H9 (cell line): ENCODE measurements around the gene SATB1. TPM values are rescaled to one million over a fixed set of nuclear protein-coding genes. Genes with fewer than 3 reads are reported as not detected.

Experiments
- DNase-seq: peaks from one replicate; pipeline ENCODE4 v3.0.0-alpha.2; 2017
- H2AFZ ChIP-seq: one replicate; pipeline ENCODE4 v1.6.1; 2013; ENCODE audit warnings: mild to moderate bottlenecking, low read length, control low read depth, moderate library complexity
- H2AK5ac ChIP-seq: 2 replicates; pipeline ENCODE4 v1.6.1; 2013; ENCODE audit warnings: low read length, control low read depth, mixed read lengths; ENCODE audit not compliant: insufficient read length
- H2BK120ac ChIP-seq: one replicate; pipeline ENCODE4 v1.6.1; 2013; ENCODE audit warnings: low read depth, mild to moderate bottlenecking, low read length, control low read depth, inconsistent platforms; ENCODE audit not compliant: poor library complexity, severe bottlenecking
- H2BK12ac ChIP-seq: 2 replicates; pipeline ENCODE4 v1.6.1; 2013; ENCODE audit warnings: low read length, control low read depth, mixed read lengths, low read depth; ENCODE audit not compliant: insufficient read length
- H2BK15ac ChIP-seq: 2 replicates; pipeline ENCODE4 v1.6.1; 2013; ENCODE audit warnings: low read depth, low read length, control low read depth
- H2BK20ac ChIP-seq: one replicate; pipeline ENCODE4 v1.6.1; 2013; ENCODE audit warnings: low read depth, mild to moderate bottlenecking, low read length, control low read depth, inconsistent platforms; ENCODE audit not compliant: poor library complexity, severe bottlenecking
- H2BK5ac ChIP-seq: 2 replicates; pipeline ENCODE4 v1.6.1; 2013; ENCODE audit warnings: low read length, control low read depth, mixed read lengths; ENCODE audit not compliant: insufficient read length
- H3K14ac ChIP-seq: 2 replicates; pipeline ENCODE4 v1.6.1; 2013; ENCODE audit warnings: low read length, control low read depth; ENCODE audit not compliant: insufficient read depth
- H3K18ac ChIP-seq: 2 replicates; pipeline ENCODE4 v1.6.1; 2013; ENCODE audit warnings: low read depth, mild to moderate bottlenecking, mixed read lengths, low read length, control low read depth; ENCODE audit not compliant: insufficient read length
- H3K23ac ChIP-seq: 2 replicates; pipeline ENCODE4 v1.6.1; 2013; ENCODE audit warnings: low read length, control low read depth, mixed read lengths, low read depth; ENCODE audit not compliant: insufficient read length
- H3K23me2 ChIP-seq: 2 replicates; pipeline ENCODE4 v1.6.1; 2013; ENCODE audit warnings: low read depth, mild to moderate bottlenecking, mixed read lengths, low read length, control low read depth; ENCODE audit not compliant: insufficient read length, poor library complexity, severe bottlenecking
- H3K27ac ChIP-seq: 2 replicates; pipeline ENCODE4 v1.5.1; 2013; ENCODE audit warnings: low read length, control low read depth, mixed read lengths, low read depth; ENCODE audit not compliant: insufficient read length
- H3K27me3 ChIP-seq: 2 replicates; pipeline ENCODE4 v1.6.1; 2013; ENCODE audit warnings: low read length, control low read depth, inconsistent platforms; ENCODE audit not compliant: insufficient read depth
- H3K4ac ChIP-seq: 2 replicates; pipeline ENCODE4 v1.6.1; 2013; ENCODE audit warnings: low read depth, mild to moderate bottlenecking, control low read depth, inconsistent platforms, low read length, moderate library complexity
- H3K4me1 ChIP-seq: 2 replicates; pipeline ENCODE4 v1.6.1; 2013; ENCODE audit warnings: low read length, control low read depth, inconsistent platforms; ENCODE audit not compliant: insufficient read depth
- H3K4me2 ChIP-seq: 2 replicates; pipeline ENCODE4 v1.6.1; 2013; ENCODE audit warnings: low read length, control low read depth, mixed read lengths; ENCODE audit not compliant: insufficient read length, insufficient read depth
- H3K56ac ChIP-seq: 2 replicates; pipeline ENCODE4 v1.6.1; 2013; ENCODE audit warnings: low read depth, mild to moderate bottlenecking, mixed read lengths, low read length, control low read depth; ENCODE audit not compliant: insufficient read length
- H3K79me1 ChIP-seq: 2 replicates; pipeline ENCODE4 v1.6.1; 2013; ENCODE audit warnings: low read depth, mild to moderate bottlenecking, moderate library complexity, low read length, control low read depth, inconsistent platforms; ENCODE audit not compliant: insufficient read depth, poor library complexity, severe bottlenecking
- H3K79me2 ChIP-seq: 2 replicates; pipeline ENCODE4 v1.6.1; 2013; ENCODE audit warnings: low read length, control low read depth, inconsistent platforms; ENCODE audit not compliant: insufficient read depth
- H3K9ac ChIP-seq: 2 replicates; pipeline ENCODE4 v1.6.1; 2013; ENCODE audit warnings: low read length, control low read depth, mixed read lengths; ENCODE audit not compliant: insufficient read length; ENCODE audit errors: extremely low read depth
- H3K9me3 ChIP-seq: one replicate; pipeline ENCODE4 v1.6.1; 2013; ENCODE audit warnings: low read depth, low read length, inconsistent platforms; ENCODE audit not compliant: control insufficient read depth
- H3T11ph ChIP-seq: one replicate; pipeline ENCODE4 v1.6.1; 2013; ENCODE audit warnings: mild to moderate bottlenecking, low read length, control low read depth, inconsistent platforms
- H4K20me1 ChIP-seq: one replicate; pipeline ENCODE4 v1.6.1; 2013; ENCODE audit not compliant: control insufficient read depth, insufficient read length, insufficient read depth
- H4K5ac ChIP-seq: 2 replicates; pipeline ENCODE4 v1.6.1; 2013; ENCODE audit warnings: low read depth, mild to moderate bottlenecking, mixed read lengths, low read length, control low read depth; ENCODE audit not compliant: insufficient read length
- H4K8ac ChIP-seq: replicated peaks from 2 replicates; pipeline ENCODE4 v1.6.1; 2013; ENCODE audit warnings: low read length, control low read depth, mixed read lengths, low read depth; ENCODE audit not compliant: insufficient read length
- H4K91ac ChIP-seq: 2 replicates; pipeline ENCODE4 v1.6.1; 2013; ENCODE audit warnings: low read depth, mild to moderate bottlenecking, moderate library complexity, mixed read lengths, low read length, control low read depth; ENCODE audit not compliant: insufficient read length
- H3K27ac Mint-ChIP-seq, 3 experiments: 2 replicates in 2 of 3; 3 replicates in 1 of 3; pipeline ENCODE4 v1.8.0; 2020 to 2021; ENCODE audit warnings: mixed read lengths in 3 of 3, mild to moderate bottlenecking in 1 of 3, moderate library complexity in 1 of 3
- H3K27me3 Mint-ChIP-seq: 2 replicates; pipeline ENCODE4 v1.8.0; 2021; ENCODE audit warnings: low read depth, mild to moderate bottlenecking, moderate library complexity, mixed read lengths
- H3K36me3 Mint-ChIP-seq, 3 experiments: 2 replicates in 2 of 3; 3 replicates in 1 of 3; pipeline ENCODE4 v1.8.0; 2020 to 2021; ENCODE audit warnings: low read depth in 3 of 3, mixed read lengths in 3 of 3; ENCODE audit not compliant: insufficient read depth in 1 of 3
- H3K4me1 Mint-ChIP-seq, 2 experiments: 2 replicates each; pipeline ENCODE4 v1.8.0; 2020; ENCODE audit warnings: mixed read lengths in 2 of 2
- H3K4me3 Mint-ChIP-seq, 2 experiments: 2 replicates in 1 of 2; 3 replicates in 1 of 2; pipeline ENCODE4 v1.8.0; 2020 to 2021; ENCODE audit warnings: mild to moderate bottlenecking in 2 of 2, mixed read lengths in 2 of 2, moderate library complexity in 1 of 2
- H3K9me3 Mint-ChIP-seq, 2 experiments: 2 replicates in 1 of 2; 3 replicates in 1 of 2; pipeline ENCODE4 v1.8.0; 2020; ENCODE audit warnings: mild to moderate bottlenecking in 2 of 2, mixed read lengths in 2 of 2, moderate library complexity in 1 of 2
- WGBS: extraction: QIAGEN DNeasy Blood & Tissue Kit; methylation state at CpG from one replicate; pipeline ENCODE4 v1.1.7; 2013; ENCODE audit warnings: missing lambda C conversion rate, low lambda C conversion rate, mixed read lengths; ENCODE audit not compliant: insufficient read length; ENCODE audit errors: extremely low coverage; 5-methylcytosine and 5-hydroxymethylcytosine counted together
- total RNA-seq: library from RNA; stranded (reverse); gene quantifications from 2 replicates; pipeline ENCODE4 v1.2.1, GENCODE V29; 2021
- TF ChIP-seq, protein P1 (sequence below): fragments of 200-600 bp; sonication (generic); conservative IDR thresholded peaks from 3 replicates; pipeline ENCODE4 v1.8.0; 2021; ENCODE audit warnings: antibody characterized with exemption, mild to moderate bottlenecking

Gene SATB1
- total RNA-seq, 1 experiment from 2014 or later: 30.7 TPM

- Histone ChIP-seq H2BK20ac (no peak overlapping the region), H3K18ac (no peak overlapping the region), H3K27ac (no peak overlapping the region), H2BK12ac (no peak overlapping the region), H3K27me3 (no peaks in the 10 kb centered on the region), H3K4ac (no peak overlapping the region), H3K9me3 (no peaks in the 10 kb centered on the region), H3T11ph (no peak overlapping the region), H4K20me1 (no peaks in the 10 kb centered on the region), H2BK120ac (no peak overlapping the region), H3K23me2 (no peaks in the 10 kb centered on the region), H3K14ac (no peak overlapping the region), H3K56ac (no peak overlapping the region), H3K79me1 (no peaks in the 10 kb centered on the region), H4K5ac (no peak overlapping the region), H3K23ac (no peak overlapping the region), H3K4me2 (no peak overlapping the region), H3K4me1 (no peaks in the 10 kb centered on the region; the same call in 1 of the 2 replicates), H4K91ac (no peak overlapping the region), H2AFZ (no peak overlapping the region), H4K8ac (no peak overlapping the region), H3K79me2 (no peaks in the 10 kb centered on the region), H2BK15ac (no peak overlapping the region), H2BK5ac (no peak overlapping the region), H3K9ac (no peak overlapping the region), H2AK5ac (no peak overlapping the region)
- Mint-ChIP-seq H3K27me3 (no peaks in the 10 kb centered on the region), H3K4me3 (no peak overlapping the region), H3K36me3 (no peaks in the 10 kb centered on the region), H3K9me3 (no peaks in the 10 kb centered on the region; a peak in 1 of 5 replicates), H3K27ac (no peak overlapping the region), H3K4me1 (peaks cover 7 to 13% of the 10 kb centered on the region in 2 experiments)
- DNase-seq: no peak
- TF ChIP-seq, protein P1, sequence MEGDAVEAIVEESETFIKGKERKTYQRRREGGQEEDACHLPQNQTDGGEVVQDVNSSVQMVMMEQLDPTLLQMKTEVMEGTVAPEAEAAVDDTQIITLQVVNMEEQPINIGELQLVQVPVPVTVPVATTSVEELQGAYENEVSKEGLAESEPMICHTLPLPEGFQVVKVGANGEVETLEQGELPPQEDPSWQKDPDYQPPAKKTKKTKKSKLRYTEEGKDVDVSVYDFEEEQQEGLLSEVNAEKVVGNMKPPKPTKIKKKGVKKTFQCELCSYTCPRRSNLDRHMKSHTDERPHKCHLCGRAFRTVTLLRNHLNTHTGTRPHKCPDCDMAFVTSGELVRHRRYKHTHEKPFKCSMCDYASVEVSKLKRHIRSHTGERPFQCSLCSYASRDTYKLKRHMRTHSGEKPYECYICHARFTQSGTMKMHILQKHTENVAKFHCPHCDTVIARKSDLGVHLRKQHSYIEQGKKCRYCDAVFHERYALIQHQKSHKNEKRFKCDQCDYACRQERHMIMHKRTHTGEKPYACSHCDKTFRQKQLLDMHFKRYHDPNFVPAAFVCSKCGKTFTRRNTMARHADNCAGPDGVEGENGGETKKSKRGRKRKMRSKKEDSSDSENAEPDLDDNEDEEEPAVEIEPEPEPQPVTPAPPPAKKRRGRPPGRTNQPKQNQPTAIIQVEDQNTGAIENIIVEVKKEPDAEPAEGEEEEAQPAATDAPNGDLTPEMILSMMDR: no peak
- no CpG with 5 or more reads among the region's 7 CpGs for WGBS
Observed at GRCh38 chr3:18370672-18371071, 54.5 kb downstream of the SATB1 start.
